Measurements from ENCODE around the gene ATP6V0E1.
A peak's percentile ranks its signal among the peaks of the same experiment; 100 is the strongest.

Gene ATP6V0E1

GRCh38 chr5:172983542-172984243, at the start of gene ATP6V0E1:
TSS of gene ATP6V0E1 (plus strand) at chr5:172983771. CDS start at chr5:172983861, 90 bp downstream.
- peaks cover 49% of the 10 kb centered on the region for H3K4me1 Mint-ChIP-seq (ENCODE audit: low read depth)
- no peaks in the 10 kb centered on the region for H3K9me3 Mint-ChIP-seq
- no peaks in the 10 kb centered on the region for H3K27me3 Mint-ChIP-seq
- H3K36me3 Mint-ChIP-seq (ENCODE audit: low read depth), result peaks cover 47% of the 10 kb centered on the region
- DNase-seq, result peak; percentile 99
- peak within 1 kb of the TSS; percentile 95 for H3K4me3 Mint-ChIP-seq
- H3K27ac Mint-ChIP-seq, result peak within 1 kb of the TSS; percentile 98

GRCh38 chr5:172935096-172935495, 48.5 kb upstream of the ATP6V0E1 start:
- no peak overlapping the region for H3K4me3 Mint-ChIP-seq
- H3K9me3 Mint-ChIP-seq, result no peaks in the 10 kb centered on the region
- H3K4me1 Mint-ChIP-seq (ENCODE audit: low read depth), result peaks cover 6% of the 10 kb centered on the region
- H3K36me3 Mint-ChIP-seq (ENCODE audit: low read depth), result peaks cover 52% of the 10 kb centered on the region
- DNase-seq, result no peak
- no peak overlapping the region for H3K27ac Mint-ChIP-seq
- no peaks in the 10 kb centered on the region for H3K27me3 Mint-ChIP-seq

GRCh38 chr5:172936401-172936800, 47.2 kb upstream of the ATP6V0E1 start:
- peaks cover 6% of the 10 kb centered on the region for H3K4me1 Mint-ChIP-seq (ENCODE audit: low read depth)
- no peak overlapping the region for H3K4me3 Mint-ChIP-seq
- no peak for DNase-seq
- H3K27me3 Mint-ChIP-seq, result no peaks in the 10 kb centered on the region
- H3K36me3 Mint-ChIP-seq (ENCODE audit: low read depth), result peaks cover 58% of the 10 kb centered on the region
- H3K27ac Mint-ChIP-seq, result no peak overlapping the region
- H3K9me3 Mint-ChIP-seq, result no peaks in the 10 kb centered on the region

GRCh38 chr5:172939071-172939470, 44.5 kb upstream of the ATP6V0E1 start:
- Mint-ChIP-seq H3K27me3 (no peaks in the 10 kb centered on the region), H3K4me1 (ENCODE audit: low read depth) (no peaks in the 10 kb centered on the region), H3K9me3 (no peaks in the 10 kb centered on the region), H3K4me3 (no peak overlapping the region), H3K36me3 (ENCODE audit: low read depth) (peaks cover 57% of the 10 kb centered on the region), H3K27ac (no peak overlapping the region)
- DNase-seq, result no peak

- H3K27ac Mint-ChIP-seq, result no peak overlapping the region
- H3K36me3 Mint-ChIP-seq (ENCODE audit: low read depth), result peaks cover 55% of the 10 kb centered on the region
- H3K9me3 Mint-ChIP-seq, result no peaks in the 10 kb centered on the region
- no peak for DNase-seq
- no peaks in the 10 kb centered on the region for H3K27me3 Mint-ChIP-seq
- no peak overlapping the region for H3K4me3 Mint-ChIP-seq
- H3K4me1 Mint-ChIP-seq (ENCODE audit: low read depth), result no peaks in the 10 kb centered on the region
Observed at GRCh38 chr5:172939611-172940267, 43.8 kb upstream of the ATP6V0E1 start.

GRCh38 chr5:172940268-172941066, 43.1 kb upstream of the ATP6V0E1 start:
- Mint-ChIP-seq H3K4me1 (ENCODE audit: low read depth) (no peaks in the 10 kb centered on the region), H3K27ac (no peak overlapping the region), H3K4me3 (no peak overlapping the region)

GRCh38 chr5:172941067-172941516, 42.5 kb upstream of the ATP6V0E1 start:
- peaks cover 54% of the 10 kb centered on the region for H3K36me3 Mint-ChIP-seq (ENCODE audit: low read depth)
- H3K27ac Mint-ChIP-seq, result no peak overlapping the region
- no peaks in the 10 kb centered on the region for H3K4me1 Mint-ChIP-seq (ENCODE audit: low read depth)
- no peak overlapping the region for H3K4me3 Mint-ChIP-seq
- H3K9me3 Mint-ChIP-seq, result no peaks in the 10 kb centered on the region
- H3K27me3 Mint-ChIP-seq, result no peaks in the 10 kb centered on the region
- no peak for DNase-seq

More at GRCh38 chr5:172940268-172941066, 43.1 kb upstream of the ATP6V0E1 start:
- H3K36me3 Mint-ChIP-seq (ENCODE audit: low read depth), result peaks cover 56% of the 10 kb centered on the region
- no peak for DNase-seq
- no peaks in the 10 kb centered on the region for H3K27me3 Mint-ChIP-seq
- H3K9me3 Mint-ChIP-seq, result no peaks in the 10 kb centered on the region

- Mint-ChIP-seq H3K9me3 (no peaks in the 10 kb centered on the region), H3K36me3 (ENCODE audit: low read depth) (peaks cover 49% of the 10 kb centered on the region), H3K4me3 (no peak overlapping the region), H3K27me3 (no peaks in the 10 kb centered on the region), H3K4me1 (ENCODE audit: low read depth) (no peaks in the 10 kb centered on the region), H3K27ac (no peak overlapping the region)
- DNase-seq, result no peak
Observed at GRCh38 chr5:172942556-172942955, 41.0 kb upstream of the ATP6V0E1 start.

GRCh38 chr5:172943283-172943841, 40.2 kb upstream of the ATP6V0E1 start:
- no peaks in the 10 kb centered on the region for H3K4me1 Mint-ChIP-seq (ENCODE audit: low read depth)
- H3K36me3 Mint-ChIP-seq (ENCODE audit: low read depth), result peaks cover 43% of the 10 kb centered on the region
- H3K27me3 Mint-ChIP-seq, result no peaks in the 10 kb centered on the region
- no peak overlapping the region for H3K4me3 Mint-ChIP-seq
- DNase-seq, result no peak
- H3K27ac Mint-ChIP-seq, result no peak overlapping the region
- no peaks in the 10 kb centered on the region for H3K9me3 Mint-ChIP-seq

- H3K9me3 Mint-ChIP-seq, result no peaks in the 10 kb centered on the region
- peaks cover 42% of the 10 kb centered on the region for H3K36me3 Mint-ChIP-seq (ENCODE audit: low read depth)
- no peak for DNase-seq
- no peak overlapping the region for H3K4me3 Mint-ChIP-seq
- H3K4me1 Mint-ChIP-seq (ENCODE audit: low read depth), result no peaks in the 10 kb centered on the region
- H3K27ac Mint-ChIP-seq, result no peak overlapping the region
- H3K27me3 Mint-ChIP-seq, result no peaks in the 10 kb centered on the region
Observed at GRCh38 chr5:172943906-172944305, 39.7 kb upstream of the ATP6V0E1 start.

- H3K27me3 Mint-ChIP-seq, result no peaks in the 10 kb centered on the region
- peaks cover 39% of the 10 kb centered on the region for H3K36me3 Mint-ChIP-seq (ENCODE audit: low read depth)
- H3K4me3 Mint-ChIP-seq, result no peak overlapping the region
- no peaks in the 10 kb centered on the region for H3K4me1 Mint-ChIP-seq (ENCODE audit: low read depth)
- no peak for DNase-seq
- no peaks in the 10 kb centered on the region for H3K9me3 Mint-ChIP-seq
- H3K27ac Mint-ChIP-seq, result no peak overlapping the region
Observed at GRCh38 chr5:172944741-172945140, 38.8 kb upstream of the ATP6V0E1 start.

- H3K27me3 Mint-ChIP-seq, result no peaks in the 10 kb centered on the region
- no peak for DNase-seq
- no peaks in the 10 kb centered on the region for H3K9me3 Mint-ChIP-seq
- H3K36me3 Mint-ChIP-seq (ENCODE audit: low read depth), result peaks cover 36% of the 10 kb centered on the region
- H3K4me3 Mint-ChIP-seq, result no peak overlapping the region
- H3K27ac Mint-ChIP-seq, result no peak overlapping the region
- H3K4me1 Mint-ChIP-seq (ENCODE audit: low read depth), result no peaks in the 10 kb centered on the region
Observed at GRCh38 chr5:172945151-172945550, 38.4 kb upstream of the ATP6V0E1 start.

GRCh38 chr5:172946146-172946545, 37.4 kb upstream of the ATP6V0E1 start:
- no peaks in the 10 kb centered on the region for H3K9me3 Mint-ChIP-seq

GRCh38 chr5:172949426-172949825, 34.1 kb upstream of the ATP6V0E1 start:
- H3K4me3 Mint-ChIP-seq, result no peak overlapping the region
- DNase-seq, result no peak
- no peaks in the 10 kb centered on the region for H3K4me1 Mint-ChIP-seq (ENCODE audit: low read depth)
- H3K27me3 Mint-ChIP-seq, result no peaks in the 10 kb centered on the region
- H3K9me3 Mint-ChIP-seq, result no peaks in the 10 kb centered on the region
- H3K36me3 Mint-ChIP-seq (ENCODE audit: low read depth), result peaks cover 31% of the 10 kb centered on the region
- no peak overlapping the region for H3K27ac Mint-ChIP-seq

More at GRCh38 chr5:172946146-172946545, 37.4 kb upstream of the ATP6V0E1 start:
- no peak for DNase-seq
- no peaks in the 10 kb centered on the region for H3K4me1 Mint-ChIP-seq (ENCODE audit: low read depth)
- H3K27ac Mint-ChIP-seq, result no peak overlapping the region
- H3K27me3 Mint-ChIP-seq, result no peaks in the 10 kb centered on the region
- H3K36me3 Mint-ChIP-seq (ENCODE audit: low read depth), result peaks cover 39% of the 10 kb centered on the region
- no peak overlapping the region for H3K4me3 Mint-ChIP-seq
